Stimulated activated naive CD4-positive, alpha-beta T cell treated with Interleukin-2 at 50 U/mL for 16 hours (primary cell): Measurements from ENCODE around the gene GRIK4.
"Not testable (repeated sequence)": the region's sequence is repeated elsewhere in the genome, so short reads cannot be mapped to it uniquely, and the experiment has no call there.

ENCODE experiments used
- DNase-seq: peaks from one replicate; lab custom pipeline; 2025; lab: John Stamatoyannopoulos, UW

Gene GRIK4

GRCh38 chr11:120781486-120782120 is 270.1 kb downstream of the GRIK4 start:
- no peak for DNase-seq

DNA sequence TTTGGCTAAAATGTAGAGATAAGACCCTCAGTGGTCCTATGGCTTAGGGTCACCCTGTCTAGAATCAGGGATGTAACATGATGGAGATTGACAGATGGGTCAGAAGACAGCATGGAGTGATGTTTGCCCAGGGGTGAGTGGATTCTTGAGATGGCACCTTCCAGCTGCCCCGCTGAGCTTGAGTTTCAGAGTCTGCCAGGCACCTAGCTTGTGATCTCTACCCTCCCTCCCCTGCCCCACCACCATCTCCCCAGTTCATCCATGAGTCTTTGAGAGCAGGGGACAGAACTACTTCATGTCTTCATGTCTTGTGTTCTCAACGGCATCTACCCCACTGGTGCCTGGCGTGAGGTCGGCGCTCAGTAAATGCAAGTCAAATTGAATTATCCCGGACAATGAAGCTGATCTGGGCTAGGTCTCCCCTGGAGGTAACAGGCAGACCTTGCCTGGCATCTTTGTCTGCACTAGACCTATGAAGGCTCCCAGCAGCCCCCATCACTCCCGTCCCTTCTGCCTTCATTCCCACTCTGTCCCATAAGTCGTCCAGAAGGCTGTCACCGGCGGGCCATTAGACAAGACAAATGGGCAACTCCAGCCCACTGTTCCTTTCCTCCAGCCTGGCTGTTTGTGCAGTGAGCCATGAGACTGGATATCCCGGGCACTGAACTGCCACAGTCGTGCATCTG is 273.2 kb downstream of the GRIK4 start:
- DNase-seq, result no peak

GRCh38 chr11:120785576-120785975 is 274.0 kb downstream of the GRIK4 start:
- no peak for DNase-seq

DNA sequence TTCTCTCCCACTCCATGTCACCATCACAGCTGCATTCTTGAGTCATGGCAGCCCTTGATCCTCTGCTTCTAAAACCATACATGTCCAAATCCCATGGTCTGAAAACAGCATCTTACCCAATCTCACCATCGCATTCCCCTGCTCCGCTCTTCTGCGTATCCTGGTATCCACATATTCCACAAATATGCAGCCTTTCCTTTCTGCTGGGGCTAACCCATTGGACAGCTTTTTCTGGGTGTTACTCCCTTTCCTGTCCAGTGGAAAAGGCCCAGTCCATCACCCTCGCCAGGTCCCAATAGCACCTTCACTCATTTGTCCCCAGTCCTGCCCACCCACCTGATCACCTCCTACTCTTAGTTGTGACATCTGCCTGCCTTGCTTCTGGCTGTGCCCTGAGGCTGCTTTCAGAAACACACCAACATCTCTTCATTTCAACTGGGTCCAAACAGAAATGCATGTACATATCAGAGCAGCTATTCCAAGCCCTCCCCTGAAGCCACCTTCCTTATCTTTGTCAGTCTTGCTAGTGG is 274.7 kb downstream of the GRIK4 start:
- no peak for DNase-seq

DNA sequence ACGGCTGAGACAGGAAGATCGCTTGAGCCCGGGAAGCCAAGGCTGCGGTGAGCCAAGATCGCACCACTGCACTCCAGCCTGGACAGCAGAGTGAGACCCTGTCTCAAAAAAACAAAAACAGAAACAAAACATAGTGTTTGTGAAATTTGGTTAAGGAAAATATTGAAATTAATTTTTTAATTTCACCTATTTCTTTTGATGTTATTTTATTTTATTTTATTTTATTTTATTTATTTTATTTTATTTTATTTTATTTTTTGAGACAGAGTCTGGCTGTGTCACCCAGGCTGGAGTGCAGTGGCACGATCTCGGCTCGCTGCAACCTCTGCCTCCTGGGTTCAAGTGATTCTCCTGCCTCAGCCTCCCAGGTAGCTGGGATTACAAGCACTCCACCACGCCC is 275.7 kb downstream of the GRIK4 start:
- not testable (repeated sequence) for DNase-seq

DNA sequence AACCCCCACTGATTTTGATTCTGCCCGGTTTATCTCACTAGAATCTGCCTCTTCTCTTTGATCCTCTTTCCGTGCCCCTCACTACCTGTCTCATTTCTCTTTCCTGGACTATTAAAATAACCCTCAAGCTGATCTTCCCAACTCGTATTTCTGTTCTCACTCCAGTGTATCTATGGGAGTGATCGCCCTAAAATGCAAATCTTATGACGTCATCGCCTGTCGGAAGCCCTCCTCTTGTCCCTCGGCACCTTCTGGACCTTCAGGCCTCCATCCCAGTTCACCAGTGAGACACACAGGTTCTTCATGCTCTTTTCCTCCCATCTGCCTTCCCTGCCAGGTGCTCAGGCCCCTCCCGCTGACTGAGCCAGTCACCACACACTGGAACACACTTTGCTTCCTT is 277.8 kb downstream of the GRIK4 start:
- DNase-seq, result no peak

GRCh38 chr11:120792306-120792705 is 280.8 kb downstream of the GRIK4 start:
- DNase-seq, result no peak

- DNase-seq, result no peak
Measured at GRCh38 chr11:120793150-120793549, 281.6 kb downstream of the GRIK4 start.

DNA sequence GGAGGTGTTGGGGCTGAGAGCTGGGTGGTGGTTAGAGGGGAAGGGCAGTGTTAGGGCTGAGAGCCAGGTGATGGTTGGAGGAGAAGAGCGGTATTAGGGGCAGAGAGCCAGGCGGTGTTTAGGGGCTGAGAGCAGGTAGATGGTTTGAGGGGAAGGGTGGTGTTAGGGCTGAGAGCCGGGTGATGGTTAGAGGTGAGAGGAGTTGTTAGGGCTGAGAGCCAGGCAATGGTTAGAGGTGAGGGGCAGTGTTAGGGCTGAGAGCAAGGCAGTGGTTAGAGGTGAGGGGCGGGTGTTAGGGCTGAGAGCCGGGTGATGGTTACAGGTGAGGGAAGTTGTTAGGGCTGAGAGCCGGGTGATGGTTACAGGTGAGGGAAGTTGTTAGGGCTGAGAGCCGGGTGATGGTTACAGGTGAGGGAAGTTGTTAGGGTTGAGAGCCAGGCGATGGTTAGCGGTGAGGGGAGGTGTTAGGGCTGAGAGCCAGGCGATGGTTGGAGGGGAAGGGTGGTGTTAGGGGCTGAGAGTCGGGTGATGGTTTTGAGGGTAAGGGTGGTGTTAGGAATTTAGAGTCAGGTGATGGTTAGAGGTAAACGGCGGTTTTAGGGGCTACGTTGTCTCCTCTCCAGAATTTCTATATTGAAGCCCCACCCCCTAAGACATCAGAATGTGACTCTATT is 282.4 kb downstream of the GRIK4 start:
- no peak for DNase-seq

DNA sequence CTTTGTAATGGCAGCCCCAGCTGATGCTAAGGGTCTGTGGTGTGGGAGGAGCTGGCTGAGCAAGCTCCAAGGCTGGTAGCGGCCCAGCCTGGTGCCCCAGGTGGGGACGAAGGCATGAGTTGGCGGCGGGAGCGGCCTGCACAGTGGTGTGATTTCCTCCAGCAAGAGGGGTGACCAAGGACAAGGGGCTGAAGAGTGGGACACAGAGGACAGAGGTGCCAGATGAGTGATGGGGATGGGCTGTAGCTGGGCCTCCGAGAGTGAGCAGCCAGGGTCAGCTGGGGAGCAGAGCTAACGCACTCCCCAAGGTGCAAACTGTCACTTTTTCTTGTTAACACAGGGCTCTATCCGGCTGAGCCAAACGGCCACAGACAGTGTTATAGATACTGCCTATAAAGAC is 283.2 kb downstream of the GRIK4 start:
- DNase-seq, result no peak

GRCh38 chr11:120795185-120795584 is 283.6 kb downstream of the GRIK4 start:
- DNase-seq, result no peak

- no peak for DNase-seq
Measured at GRCh38 chr11:120797143-120797542, 285.6 kb downstream of the GRIK4 start.

GRCh38 chr11:120798854-120799253 is 287.3 kb downstream of the GRIK4 start:
- no peak for DNase-seq

DNA sequence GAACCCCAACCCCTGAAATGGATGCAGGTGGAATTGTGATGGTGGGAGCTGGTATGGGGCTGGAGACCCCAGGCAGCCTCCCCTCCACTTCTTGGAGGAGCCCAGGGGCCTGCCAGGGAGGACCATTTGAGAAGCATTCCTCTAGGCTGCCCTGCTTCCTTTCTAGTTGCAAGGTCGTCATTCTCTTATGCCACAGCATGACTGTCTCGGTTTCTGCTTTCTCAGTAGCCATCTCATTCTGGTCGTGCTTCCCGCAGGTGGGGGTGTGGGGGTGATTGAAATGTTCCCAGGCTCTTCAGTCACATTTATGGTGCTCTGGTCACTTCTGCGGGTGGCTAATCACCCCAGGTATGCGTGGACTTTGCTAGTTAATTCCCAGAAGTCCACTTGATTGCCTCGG is 288.7 kb downstream of the GRIK4 start:
- no peak for DNase-seq

DNA sequence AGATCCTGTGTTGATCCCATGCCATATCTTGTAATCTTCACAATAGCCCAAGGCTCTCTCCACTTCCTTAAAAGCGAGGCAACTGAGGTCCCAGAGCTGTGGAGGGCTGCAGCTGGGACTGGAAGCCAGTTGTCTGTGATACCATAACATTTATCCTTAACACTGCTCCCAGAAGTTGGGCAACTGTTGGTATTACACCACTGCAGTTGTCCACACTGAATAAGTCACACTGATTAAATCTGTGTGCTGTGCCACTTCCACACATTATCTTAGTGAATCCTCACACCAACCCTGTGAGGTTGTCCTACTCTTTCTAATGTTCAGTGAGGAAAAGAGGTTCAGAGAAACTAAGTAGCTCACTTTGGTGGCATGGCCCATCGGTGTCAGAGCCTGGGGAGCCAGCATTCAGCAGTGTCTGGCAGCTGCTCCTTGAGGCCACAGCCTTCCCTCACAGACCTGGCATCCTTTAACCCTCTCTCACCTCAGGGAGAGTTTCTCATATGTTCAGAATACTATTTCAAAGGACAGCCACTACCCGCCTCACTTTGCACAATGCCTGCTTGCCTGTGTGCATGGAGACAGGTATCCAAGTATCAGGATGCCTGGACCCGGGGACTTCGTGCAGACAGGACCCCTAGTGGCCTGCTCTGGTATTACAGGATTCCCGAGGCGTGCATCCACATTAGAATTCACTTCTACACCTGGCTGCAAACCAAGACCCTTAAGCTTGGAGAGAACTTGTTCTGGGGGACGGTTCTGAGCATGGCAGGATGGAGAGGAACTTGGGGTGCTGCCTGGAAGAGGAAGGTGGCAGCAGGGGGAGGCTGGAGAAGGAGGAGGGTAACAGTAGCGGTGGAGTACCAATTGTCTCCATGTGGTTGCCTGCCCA is 290.5 kb downstream of the GRIK4 start:
- peak; percentile 22 for DNase-seq

- DNase-seq, result no peak
Measured at GRCh38 chr11:120805960-120806555, 294.5 kb downstream of the GRIK4 start.

DNA sequence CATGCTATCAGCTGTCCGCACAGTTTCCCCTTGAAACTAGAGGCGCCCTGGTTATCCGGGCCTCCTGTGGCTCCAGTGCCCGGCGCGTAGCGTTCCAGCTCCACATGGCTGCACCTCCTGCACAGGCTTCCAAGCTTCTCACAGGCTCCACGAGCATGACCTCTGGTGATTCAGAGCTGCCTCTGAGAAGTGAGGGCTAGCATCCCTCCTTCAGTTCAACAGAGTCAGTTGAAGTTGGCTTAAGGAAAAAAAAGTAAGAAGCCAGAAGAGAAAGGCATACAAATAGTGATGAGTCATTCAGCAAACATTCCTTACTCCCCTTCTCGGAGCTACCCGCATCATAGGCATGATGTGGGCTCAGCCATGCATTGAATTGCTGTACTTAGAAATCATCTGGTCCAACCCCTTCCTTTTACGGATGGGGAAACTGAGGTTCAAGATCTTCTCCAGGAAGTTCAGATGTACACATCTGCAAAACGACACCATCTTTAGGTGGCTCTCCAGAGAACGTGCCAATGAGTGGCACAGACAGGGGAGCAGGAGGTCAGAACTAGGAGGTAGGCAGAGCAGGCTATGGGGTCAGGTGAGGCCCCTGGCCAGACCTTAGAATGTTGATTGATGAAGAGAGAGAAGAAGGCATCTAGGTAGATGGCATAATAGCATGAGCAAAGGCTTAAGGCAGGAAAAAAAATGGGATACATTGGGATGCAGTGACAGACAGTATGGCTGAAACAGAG is 296.0 kb downstream of the GRIK4 start:
- DNase-seq, result no peak

- DNase-seq, result no peak
Measured at GRCh38 chr11:120808616-120809050, 297.1 kb downstream of the GRIK4 start.

DNA sequence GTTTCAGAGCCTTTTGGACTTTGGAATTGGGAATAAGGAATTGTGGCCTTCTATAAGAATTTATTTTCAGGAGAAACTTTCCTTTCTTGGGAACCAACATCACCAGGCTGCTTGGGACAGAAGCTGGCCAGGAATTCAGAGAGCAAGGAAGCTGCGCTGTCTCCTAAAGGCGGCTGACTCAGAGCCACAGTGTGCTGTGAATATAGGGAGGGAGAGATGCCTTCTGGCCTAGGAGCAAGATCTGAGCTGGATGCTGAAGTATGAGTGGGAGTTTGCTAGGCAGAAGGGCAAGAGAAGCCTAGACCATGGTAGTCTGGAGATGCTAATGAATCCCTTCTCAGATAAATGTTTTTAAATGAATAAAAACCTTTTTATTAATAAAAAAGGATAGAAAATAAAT is 298.7 kb downstream of the GRIK4 start:
- DNase-seq, result no peak

DNA sequence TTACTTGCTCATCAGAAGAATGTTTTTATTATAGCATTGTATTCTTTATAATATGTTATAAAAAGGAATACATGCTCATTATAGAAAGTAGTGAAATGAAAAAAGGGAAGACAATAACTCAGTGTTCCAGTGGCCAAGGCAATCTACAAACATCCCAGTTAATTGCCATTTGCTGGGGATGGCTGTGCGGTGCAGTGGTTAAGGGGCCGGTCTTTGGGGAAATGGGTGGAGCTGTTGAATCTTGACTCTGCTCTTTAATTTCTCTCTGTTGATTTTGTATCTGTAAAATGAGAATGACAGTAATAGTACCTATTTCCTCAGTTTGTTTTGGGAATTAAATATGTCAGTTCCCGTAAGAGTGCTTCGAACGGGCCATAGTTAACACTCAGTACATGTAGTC is 299.7 kb downstream of the GRIK4 start:
- no peak for DNase-seq

GRCh38 chr11:120811731-120812130 is 300.2 kb downstream of the GRIK4 start:
- no peak for DNase-seq
